HG02943 (cell line): Measurements from ENCODE around the gene SULF2.
"Not testable (repeated sequence)": the region's sequence is repeated elsewhere in the genome, so short reads cannot be mapped to it uniquely, and the experiment has no call there.

ENCODE experiments used
- ATAC-seq: cut with Tn5 transposase; IDR thresholded peaks from one replicate; pipeline ENCODE4 v1.9.1; 2021; ENCODE audit warnings: mild to moderate bottlenecking, low read depth, moderate library complexity; ENCODE audit not compliant: unreplicated experiment

Gene SULF2

DNA sequence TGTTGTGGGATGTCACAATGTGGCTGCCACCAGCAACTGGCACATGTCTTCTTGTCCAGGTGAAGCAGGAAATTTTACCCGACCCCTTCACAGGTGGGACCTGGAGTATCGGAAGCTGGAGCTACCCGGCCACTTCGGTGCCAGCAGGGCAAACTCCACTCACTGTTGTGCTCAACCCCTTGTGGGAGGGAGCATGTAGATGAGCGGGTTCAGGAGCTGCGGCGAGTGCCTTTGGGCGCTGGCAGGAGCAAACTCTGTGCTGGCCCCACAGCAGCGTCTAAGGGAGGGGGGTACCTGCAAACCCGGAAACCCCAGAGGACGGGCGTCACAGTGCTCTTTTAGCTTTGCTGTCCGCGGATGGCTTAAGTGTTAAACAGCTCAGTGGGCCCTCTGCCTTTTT, 20.7 kb upstream of the SULF2 start:
- no peak for ATAC-seq

DNA sequence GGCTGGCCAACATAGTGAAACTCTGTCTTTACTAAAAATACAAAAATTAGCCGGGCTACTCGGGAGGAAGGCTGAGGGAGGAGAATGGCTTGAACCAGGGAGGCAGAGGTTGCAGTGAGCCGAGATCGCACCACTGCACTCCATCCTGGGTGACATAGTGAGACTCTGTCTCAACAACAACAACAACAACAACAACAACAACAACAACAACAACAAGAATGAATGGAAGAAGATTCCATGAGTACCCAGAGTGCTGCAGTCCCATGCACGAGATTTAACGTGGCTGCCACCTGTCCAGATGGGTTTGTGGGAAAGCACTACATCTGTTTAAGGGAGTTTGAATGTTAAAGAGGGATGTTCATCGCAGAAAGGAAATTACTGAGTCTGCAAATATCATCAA, 19.7 kb upstream of the SULF2 start:
- ATAC-seq: not testable (repeated sequence)

DNA sequence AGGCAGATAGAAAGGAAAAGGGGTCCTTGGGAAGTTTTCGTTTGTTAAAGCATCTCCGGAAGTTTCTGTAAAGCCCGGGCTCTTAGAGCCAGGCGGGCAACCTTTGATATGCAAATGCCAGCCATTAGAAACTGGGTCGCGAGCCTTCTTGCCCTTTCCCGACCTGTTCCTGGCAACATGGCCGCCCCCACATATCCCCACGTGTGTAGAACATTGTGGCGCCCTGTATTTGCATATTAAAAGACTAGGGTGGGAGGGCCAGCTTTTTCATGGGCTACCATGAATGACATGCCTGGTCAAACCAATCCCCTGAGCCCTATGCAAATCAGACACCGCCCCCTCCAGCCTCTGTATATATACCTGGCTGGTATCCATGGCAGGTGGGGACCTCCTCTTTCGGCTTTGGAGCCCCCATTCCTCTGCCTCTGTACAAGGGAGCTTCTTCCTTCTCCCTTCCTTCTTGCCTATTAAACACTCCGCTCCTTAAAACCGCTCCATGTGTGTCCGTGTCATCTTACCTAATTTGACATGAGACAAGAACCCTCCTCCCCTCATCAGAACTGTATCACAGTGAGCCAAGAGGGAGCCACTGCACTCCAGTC, 19.0 kb upstream of the SULF2 start:
- ATAC-seq: not testable (repeated sequence)

DNA sequence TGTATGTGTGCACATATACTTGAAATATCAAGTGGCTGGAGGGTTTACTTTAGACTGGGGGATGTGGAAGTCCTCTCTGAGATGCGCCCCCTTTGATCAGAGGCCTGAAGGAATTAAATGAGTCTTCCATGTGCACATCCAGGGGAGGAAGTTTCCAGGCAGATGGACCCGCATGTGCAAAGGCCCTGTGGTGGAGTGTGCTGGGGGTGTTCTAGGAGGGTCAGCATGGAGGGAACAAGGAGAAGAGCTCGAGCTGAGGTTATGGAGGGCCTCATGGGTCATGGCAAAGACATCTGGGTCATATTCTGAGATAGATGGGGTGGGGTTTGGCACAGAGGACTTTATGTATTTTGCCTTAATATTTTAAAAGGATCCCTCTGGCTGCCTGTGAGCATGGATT, 17.7 kb upstream of the SULF2 start:
- no peak for ATAC-seq

DNA sequence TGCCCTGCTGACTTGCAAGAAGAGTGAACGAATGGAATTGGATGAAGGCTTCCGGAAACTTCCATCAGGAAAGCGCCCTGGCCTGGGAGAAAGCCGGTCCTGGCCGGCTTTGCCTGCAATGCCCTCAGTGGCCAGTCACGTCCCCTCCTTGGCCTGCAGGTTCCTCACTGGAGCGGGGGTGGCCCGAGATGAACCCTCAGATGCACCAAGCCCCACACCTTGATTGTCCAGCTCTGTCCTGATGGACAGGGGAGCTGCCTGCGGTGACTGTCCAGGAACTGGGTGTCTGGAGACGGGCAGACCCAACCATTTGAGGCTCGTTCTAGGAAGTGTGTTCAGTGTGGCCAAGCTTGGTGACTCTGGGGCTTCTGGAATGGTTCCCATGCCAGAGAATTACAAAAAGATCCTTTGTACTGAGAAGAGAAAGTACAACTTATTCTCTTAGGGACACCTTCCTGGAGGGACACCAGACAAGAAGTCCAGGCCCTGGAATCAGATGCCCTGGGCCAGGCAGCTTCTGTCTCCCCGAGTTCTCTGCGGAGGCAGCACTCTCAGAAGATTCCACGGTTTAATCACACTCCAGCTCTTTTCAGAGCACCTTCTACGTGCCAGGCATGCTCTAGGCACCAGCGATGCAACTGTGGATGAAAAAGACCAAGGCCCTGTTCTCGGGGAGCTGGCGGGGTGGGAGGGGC, 17.1 kb upstream of the SULF2 start:
- no peak for ATAC-seq

DNA sequence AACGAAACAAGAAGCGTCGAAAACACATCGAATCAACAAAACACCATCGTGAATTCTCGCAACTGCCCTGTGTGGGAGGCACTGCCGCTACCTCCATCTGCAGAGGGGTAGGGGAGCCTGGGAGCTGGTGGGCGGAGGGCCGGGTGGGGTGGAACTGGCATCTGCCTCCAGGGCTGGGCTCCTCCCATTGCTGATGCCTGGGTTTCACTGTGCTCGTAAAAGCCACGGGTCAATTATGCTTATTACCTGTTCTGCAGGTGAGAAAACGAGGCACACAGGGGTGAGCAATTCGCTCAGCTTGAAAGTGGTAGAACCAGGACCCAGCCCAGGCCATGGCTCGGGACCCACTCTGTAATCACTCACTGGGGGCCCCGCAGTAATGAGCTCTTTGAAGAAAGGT, 16.5 kb upstream of the SULF2 start:
- ATAC-seq: no peak

DNA sequence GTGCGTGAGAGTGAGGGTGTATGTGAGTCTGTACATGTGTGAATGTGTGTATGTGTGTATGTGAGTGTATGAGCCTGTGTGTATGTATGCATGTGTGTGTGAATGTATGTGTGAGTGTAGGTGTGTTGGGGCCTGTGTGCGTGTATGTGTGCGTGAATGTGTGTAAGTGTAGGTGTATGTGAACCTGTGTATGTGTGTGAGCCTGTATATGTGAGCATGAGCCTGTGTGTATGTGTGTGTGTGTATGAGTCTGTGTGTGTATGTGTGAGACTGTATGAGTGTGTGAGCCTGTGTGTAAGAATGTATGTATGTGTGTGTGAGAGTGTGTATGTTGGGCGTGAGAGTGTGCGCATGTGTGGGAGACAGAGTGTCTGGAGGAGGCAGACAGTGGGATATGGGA, 15.8 kb upstream of the SULF2 start:
- no peak for ATAC-seq

DNA sequence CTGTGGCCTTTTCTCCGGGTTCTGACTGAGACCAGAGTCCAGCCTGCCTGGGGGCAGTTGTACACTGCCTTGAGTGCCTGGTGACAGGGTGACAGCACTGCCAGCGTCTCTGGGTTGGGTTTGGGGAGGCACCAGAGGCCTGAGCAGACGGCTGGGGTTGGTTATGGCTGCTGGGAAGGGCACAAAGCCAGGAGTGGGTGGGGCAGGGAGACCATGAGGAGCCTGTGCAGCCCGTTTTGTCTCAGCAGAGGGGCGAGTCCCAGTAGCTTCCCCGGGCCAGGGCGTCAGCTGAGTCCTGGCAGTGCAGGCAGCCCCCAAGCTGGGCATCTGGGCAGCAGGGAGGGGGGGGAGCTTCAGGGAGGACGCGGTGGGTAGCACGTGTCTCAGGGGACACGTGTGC, 15.3 kb upstream of the SULF2 start:
- no peak for ATAC-seq

DNA sequence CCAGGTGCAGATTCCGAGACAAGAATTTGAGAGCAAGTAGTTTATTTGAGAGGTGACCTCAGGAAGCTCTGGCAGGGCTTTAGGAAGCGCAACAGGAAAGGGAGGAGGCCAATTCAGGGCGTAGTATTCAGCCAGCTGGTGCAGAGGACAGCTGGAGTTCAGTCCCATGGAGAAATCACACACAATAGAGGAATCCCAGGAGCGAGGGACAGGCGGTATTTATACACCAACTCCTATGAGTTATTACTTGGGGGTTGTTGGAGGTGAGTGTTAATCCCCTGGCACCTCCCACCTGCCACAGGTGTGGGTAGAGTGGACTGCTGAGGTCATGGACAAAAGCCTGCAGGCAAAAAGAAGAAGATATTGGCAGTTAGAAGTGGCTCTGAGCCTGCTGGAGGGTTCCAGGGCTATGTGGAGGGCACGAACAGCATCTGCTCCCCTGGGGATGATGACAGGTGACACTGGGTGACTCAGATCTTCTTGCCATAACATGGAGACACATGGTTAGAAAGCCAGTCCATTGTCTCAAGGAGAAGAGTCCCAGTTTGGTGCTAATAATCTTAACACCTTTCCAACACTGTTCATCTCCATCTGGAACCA, 13.9 kb upstream of the SULF2 start:
- ATAC-seq: no peak

DNA sequence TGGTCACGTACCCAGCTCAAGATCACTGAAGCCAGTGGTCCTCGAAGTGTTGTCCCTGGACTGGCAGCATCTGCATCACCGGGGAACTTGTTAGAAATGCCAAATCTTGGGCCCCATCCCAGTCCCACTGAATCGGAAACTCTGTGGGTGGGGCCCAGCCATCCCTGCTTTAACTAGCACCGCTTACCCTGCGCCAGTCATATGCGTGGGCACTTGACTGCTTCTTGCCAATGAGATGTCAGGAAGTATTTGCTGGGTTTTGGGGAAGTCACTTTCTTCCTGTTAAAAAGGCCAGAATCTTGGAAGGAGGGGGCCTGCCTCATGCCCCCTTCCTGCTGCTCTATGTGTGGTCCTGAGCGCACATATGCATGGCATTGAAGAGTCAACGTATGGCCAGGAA, 11.7 kb upstream of the SULF2 start:
- ATAC-seq: no peak

DNA sequence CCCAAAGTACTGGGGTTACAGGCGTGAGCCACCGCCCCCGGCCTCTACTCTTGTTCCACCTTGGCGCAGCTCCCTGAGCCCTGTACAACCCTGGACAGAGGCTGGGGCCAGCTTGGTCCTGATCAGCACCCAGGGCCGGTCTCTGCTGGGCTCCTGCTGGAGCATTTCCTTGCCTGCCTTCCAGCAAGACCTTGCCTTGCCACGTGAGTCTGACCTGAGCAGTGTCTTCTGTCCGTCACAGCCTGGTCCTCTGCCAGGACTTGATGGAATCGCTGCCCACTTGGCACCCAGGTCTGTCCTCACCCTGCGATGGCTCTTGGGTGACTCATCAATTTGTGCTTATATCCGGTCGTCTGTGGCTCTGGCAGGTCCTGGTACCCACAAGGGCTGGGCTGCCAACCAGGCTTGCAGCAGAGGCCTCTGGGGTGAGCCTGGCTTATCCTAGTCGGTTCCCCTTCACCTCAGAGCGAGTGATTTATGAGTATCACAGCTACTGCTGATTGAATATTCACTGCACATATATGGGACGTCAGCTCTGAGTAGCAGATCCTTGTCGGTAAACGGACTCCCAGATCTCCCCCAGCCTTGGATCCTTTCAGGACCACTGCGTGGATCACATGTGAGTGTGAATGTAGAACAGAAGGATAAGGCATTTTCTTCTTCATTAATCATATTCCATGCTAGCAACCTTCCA, 10.1 kb upstream of the SULF2 start:
- no peak for ATAC-seq

DNA sequence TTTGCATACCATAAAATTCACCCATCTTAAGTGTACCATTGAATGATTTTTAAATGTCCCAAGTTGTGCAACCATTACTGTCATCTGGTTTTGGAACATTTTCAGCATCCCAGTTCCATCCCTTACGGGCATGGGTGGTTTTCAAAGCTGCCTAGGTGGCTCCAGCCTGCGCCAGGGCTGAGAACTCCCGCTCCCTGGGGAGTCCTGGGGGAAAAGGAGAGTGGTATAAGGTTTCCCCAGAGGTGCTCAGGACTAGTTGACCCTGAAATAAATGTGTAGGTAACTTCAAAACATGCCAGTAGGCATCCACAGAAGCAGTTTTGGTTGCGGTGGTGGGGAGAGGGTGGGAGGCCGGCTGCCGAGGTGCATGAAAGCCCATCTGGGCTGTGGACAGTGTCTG, 9.0 kb upstream of the SULF2 start:
- ATAC-seq: not testable (repeated sequence)

DNA sequence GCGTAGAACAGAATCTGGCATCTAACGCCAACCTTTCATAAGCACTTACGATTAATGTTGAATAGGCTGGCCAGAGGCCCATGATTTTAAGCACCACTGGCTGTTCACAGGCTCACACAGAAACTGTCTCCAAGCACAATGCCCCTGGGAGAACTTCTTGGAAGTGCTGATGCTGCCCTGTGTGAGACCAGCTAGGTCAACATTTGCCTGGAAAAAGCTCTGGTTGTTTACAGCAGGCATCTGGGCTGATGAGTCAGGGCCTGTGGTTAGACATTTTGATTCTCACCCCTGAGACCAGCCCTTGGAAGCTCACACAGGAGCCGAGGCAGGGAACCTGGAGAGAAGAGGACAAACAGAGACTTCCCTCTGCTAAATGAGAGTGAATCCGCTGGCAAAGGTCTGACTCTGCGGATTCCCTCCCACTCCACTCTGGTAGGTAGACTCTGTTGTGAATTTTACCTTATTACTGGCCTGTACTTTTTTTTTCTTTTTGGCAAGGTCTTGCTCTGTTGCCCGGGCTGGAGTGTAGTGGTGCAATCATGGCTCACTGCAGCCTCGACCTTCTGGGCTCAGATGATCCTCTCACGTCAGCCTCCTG, 6.8 kb upstream of the SULF2 start:
- no peak for ATAC-seq

DNA sequence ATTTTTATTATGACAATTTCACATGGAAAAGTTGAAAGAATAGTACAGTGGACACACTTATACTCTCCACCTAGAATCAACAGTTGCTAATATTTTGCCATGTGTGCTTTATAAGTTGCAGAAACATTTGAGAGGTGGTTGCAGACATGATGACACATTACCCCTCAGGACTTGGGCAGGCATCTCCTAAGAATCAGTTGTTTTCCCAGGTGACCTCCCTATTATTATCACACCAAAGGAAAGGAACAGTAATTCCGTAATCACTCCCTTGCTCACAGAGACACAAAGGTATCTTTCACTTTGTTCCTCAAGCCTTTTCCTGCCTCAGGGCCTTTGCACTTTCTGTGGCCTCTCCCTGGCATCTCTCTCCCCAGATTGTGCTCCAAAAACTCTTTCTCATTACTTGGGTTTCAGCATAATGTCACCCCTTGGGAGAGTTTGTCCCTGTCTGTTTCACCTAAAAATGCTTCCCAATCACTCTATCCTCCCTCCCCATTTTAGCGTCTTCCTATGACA, 5.9 kb upstream of the SULF2 start:
- no peak for ATAC-seq

DNA sequence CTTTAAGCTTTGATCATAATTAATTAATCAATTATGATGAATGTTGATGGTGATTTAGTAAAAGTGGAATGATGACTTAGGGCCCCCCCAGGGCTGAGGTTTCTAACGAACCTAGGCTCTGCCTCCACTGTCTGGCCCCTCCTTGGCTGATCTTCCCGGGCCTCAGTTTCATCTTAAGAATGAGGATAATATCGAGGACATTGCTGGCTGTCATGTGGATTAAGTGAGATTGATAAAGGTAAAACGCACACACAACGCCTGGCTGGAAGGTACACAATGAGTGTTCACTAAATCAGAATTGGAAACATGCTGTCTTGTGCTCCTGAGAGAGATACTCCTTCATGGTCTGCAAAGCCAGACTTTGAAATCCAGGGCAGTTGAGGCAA, 5.3 kb upstream of the SULF2 start:
- no peak for ATAC-seq

DNA sequence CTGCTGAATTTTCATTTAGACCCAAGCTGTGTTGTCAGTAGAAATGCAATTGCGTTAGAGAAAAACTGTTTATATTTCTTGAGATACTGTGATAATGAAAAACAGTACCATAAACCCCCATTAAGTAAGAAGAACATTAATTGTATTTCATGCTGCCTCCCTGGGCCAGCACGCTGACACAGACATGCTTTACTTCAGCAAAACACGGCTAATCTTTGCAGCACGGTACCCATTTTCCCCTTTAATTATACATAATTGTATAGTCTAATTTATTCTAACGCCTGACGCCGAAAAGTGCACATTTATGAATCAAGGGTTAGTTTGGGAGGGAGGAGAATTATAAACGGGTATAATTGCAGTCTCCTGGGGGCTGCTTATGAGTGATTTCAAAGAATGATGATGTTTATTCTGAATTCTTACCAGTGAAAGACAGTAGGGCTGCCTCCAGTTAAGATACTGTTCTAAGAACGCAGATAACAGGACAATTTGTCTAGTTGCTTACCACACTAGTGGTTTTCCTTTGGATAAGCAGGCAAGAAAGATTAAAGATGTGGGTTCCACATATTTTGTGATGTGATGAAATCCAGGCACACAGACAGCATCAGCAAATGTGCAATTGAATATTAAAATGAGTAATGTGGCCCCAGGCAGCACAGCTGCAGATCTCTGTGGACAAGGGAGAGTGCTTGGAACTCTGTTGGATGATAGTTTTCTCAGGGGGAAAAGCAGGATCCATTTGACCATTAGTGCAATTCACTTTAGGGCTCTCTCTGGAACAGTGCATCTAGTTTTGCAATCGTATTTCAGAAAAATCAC, 4.7 kb upstream of the SULF2 start:
- no peak for ATAC-seq

DNA sequence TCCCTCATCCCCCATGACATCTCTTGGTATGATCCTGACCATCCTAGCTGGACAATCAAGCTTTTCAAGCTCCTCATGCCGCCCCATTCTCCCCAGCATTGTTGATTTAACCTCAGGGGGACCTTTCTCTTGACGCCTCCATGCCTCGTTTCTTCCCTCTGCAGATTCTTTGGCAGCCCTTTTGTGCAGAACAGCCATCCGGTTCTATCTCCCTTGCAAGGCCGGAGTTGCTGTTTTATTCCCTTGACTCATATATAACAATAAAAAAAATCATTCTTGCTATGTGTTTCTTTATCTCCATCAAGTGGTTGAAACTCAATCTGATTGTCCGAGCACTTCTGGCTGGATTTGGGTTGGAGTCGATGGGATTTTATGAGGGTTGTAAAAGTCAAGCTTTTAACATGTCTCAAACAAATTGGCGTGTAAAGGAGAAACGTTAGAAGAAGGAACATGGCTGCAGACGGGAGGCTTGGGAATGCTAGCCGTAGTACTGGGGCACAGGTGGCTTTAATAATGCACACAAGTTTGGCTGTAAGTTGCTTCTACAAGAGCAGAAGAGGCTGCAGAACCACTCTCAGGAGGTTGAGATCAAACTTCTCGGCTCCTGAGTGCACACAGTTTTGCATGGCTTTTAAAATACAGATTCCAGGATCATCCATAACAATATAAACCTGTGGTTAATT, 3.9 kb upstream of the SULF2 start:
- no peak for ATAC-seq

DNA sequence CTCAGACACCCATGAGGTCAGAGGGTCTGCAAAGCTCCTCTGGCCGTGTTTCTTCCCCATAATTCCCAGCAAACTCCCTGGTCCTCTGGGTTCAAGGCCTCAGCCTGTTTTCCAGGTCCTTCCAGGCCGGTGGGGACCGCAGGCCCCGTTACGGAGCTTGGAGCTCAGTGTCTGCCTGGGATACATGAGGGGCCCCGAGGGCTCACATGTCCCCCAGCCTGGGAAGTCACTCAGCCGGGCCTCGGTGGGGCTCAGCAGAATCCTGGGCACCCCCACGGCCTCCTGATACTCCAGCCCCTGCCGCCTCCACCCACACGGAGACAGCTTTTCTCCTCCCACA, 3.4 kb upstream of the SULF2 start:
- ATAC-seq: no peak

DNA sequence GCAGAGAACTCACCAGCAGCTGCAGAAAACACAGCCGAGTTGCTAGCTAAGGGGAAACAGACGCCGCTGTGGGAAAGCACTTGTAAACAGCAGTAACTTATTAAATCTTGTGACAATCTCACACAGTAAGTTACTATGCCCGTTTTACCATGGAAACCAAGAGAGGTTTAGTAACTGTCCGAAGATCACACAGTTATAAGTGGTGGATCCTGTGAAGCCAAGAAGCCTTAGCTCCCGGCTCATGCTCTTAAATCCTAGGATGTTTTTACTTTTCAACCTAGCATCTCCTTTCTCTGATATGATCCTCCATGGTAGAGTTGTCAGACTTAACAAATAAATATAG, 1.5 kb upstream of the SULF2 start:
- ATAC-seq: no peak
